Smooth muscle cell of the coronary artery (primary cell): Measurements from ENCODE around the gene CEACAM6. TPM values are rescaled to one million over a fixed set of nuclear protein-coding genes. Genes with fewer than 3 reads are reported as not detected.

ENCODE experiments used
- total RNA-seq: library from RNA; depleted of rRNA; stranded (reverse); fragments of >200 nt; gene quantifications from 2 replicates; pipeline ENCODE4 v1.2.3, GENCODE V29; 2014; ENCODE audit warnings: low replicate concordance

Gene CEACAM6
- not detected in 2 replicates for total RNA-seq

GRCh38 chr19:41755328-41755913 lies at the start of gene CEACAM6:
TSS of gene CEACAM6 (plus strand) at chr19:41755530. CDS start at chr19:41755639, 109 bp downstream.

GRCh38 chr19:41708481-41708880 lies 46.8 kb upstream of the CEACAM6 start, which contains the start of gene CEACAM5:
TSS of gene CEACAM5 (plus strand) at chr19:41708626. CDS start at chr19:41708732, 106 bp downstream.

GRCh38 chr19:41796362-41796761 lies 41.0 kb downstream of the CEACAM6 start, which contains the start of gene CEACAM3:
TSS of gene CEACAM3 (plus strand) at chr19:41796587. CDS start at chr19:41796678, 91 bp downstream.

Other genes starting within 250 kb of the CEACAM6 start
- gene CEACAM21, start 179.4 kb upstream of the CEACAM6 start, total RNA-seq: not detected in 2 replicates
- not detected in 2 replicates for gene CEACAM4, start 128.5 kb upstream of the CEACAM6 start, total RNA-seq
- not detected in 2 replicates for gene CEACAM7, start 67.3 kb upstream of the CEACAM6 start, total RNA-seq
- not detected in 2 replicates for gene CEACAM5, start 46.9 kb upstream of the CEACAM6 start, total RNA-seq
- gene CEACAM3, start 41.1 kb downstream of the CEACAM6 start, total RNA-seq: not detected in 2 replicates
- not detected in 2 replicates for gene LYPD4, start 89.2 kb downstream of the CEACAM6 start, total RNA-seq
- not detected in 2 replicates for gene DMRTC2, start 89.5 kb downstream of the CEACAM6 start, total RNA-seq
- 1,770 and 2,154 TPM in 2 replicates for gene RPS19, start 104.7 kb downstream of the CEACAM6 start, total RNA-seq
- gene CD79A, start 121.7 kb downstream of the CEACAM6 start, total RNA-seq: not detected in 2 replicates
- gene ARHGEF1, start 127.7 kb downstream of the CEACAM6 start, total RNA-seq: 19.0 and 33.1 TPM in 2 replicates
- gene ERFL, start 172.9 kb downstream of the CEACAM6 start, total RNA-seq: under 0.01 TPM in 1 of 2 replicates, not detected in the other
- gene RABAC1, start 203.8 kb downstream of the CEACAM6 start, total RNA-seq: 317 and 368 TPM in 2 replicates
- gene ATP1A3, start 238.7 kb downstream of the CEACAM6 start, total RNA-seq: not detected in 2 replicates